Breast epithelium (tissue), 4 donors: Measurements from ENCODE around the gene NAALADL2. TPM values are rescaled to one million over a fixed set of nuclear protein-coding genes. Genes with fewer than 3 reads are reported as not detected.

ENCODE experiments used
- DNase-seq, 2 donors: peaks; one replicate each; pipeline ENCODE4 v3.0.0-alpha.2; 2019; ENCODE audit warnings: low spot score in 2 of 2
- H3K27ac ChIP-seq, 2 donors: fragments of 200-600 bp; sonication (generic) in 1 of 2; one replicate each; pipeline ENCODE4 v1.5.1; 2016 to 2019; ENCODE audit warnings: mild to moderate bottlenecking in 1 of 2
- H3K27me3 ChIP-seq, 2 donors: fragments of 200-600 bp; sonication (generic) in 1 of 2; one replicate each; pipeline versions ENCODE4 v1.5.1 to v1.6.0; 2017 to 2019; ENCODE audit warnings: control low read depth in 1 of 2, mild to moderate bottlenecking in 1 of 2
- H3K36me3 ChIP-seq: fragments of 200-600 bp; one replicate; pipeline ENCODE4 v1.5.1; 2019
- H3K4me1 ChIP-seq, 2 donors: fragments of 200-600 bp; sonication (generic); one replicate each; pipeline ENCODE4 v1.5.1; 2016 to 2019; ENCODE audit warnings: control low read depth in 1 of 2
- H3K4me3 ChIP-seq, 3 donors: fragments of 200-600 bp; sonication (generic); 1 replicate in 2 of 3; 2 replicates in 1 of 3; pipeline ENCODE4 v1.5.1; 2016 to 2019; ENCODE audit warnings: mild to moderate bottlenecking in 3 of 3, moderate library complexity in 2 of 3
- H3K9me3 ChIP-seq, 2 donors: fragments of 200-600 bp; sonication (generic) in 1 of 2; one replicate each; pipeline ENCODE4 v1.5.1; 2016 to 2019; ENCODE audit warnings: control low read depth in 1 of 2
- CTCF ChIP-seq, 3 donors: fragments of 450-650 bp; IDR thresholded peaks; one replicate each; pipeline ENCODE4 v1.5.1; 2016 to 2017; ENCODE audit warnings: antibody characterized with exemption in 3 of 3, mild to moderate bottlenecking in 3 of 3, moderate library complexity in 3 of 3
- POLR2A ChIP-seq: fragments of 450-650 bp; IDR thresholded peaks from one replicate; pipeline ENCODE4 v1.6.1; 2016; ENCODE audit warnings: antibody characterized with exemption, mild to moderate bottlenecking, moderate library complexity
- POLR2AphosphoS5 ChIP-seq, 3 donors: sonication (generic); formaldehyde crosslinking; IDR thresholded peaks; one replicate each; pipeline ENCODE4 v1.6.1; 2017; ENCODE audit warnings: antibody characterized with exemption in 3 of 3
- intact Hi-C: fragments of 100-400 bp; cut with DNase I; formaldehyde crosslinking; loops from one replicate; pipeline ENCODE4 v1.15.1; 2023; ENCODE audit warnings: low total_unique reads
- total RNA-seq, 3 donors: library from RNA; depleted of rRNA; stranded (reverse); fragments of >200 nt; gene quantifications; one replicate each; pipeline ENCODE4 v1.1.0, GENCODE V29; 2016

The NAALADL2 gene
- total RNA-seq, 3 donors from 2014 or later = 12.0 to 69.5 (median 53.9) TPM

GRCh38 chr3:175374705-175375104 lies 515.6 kb downstream of the NAALADL2 start:
- H3K36me3 ChIP-seq = no peaks in the 10 kb centered on the region
- no peaks in the 10 kb centered on the region for H3K4me1 ChIP-seq
- no peaks in the 10 kb centered on the region for H3K9me3 ChIP-seq
- H3K27me3 ChIP-seq = no peaks in the 10 kb centered on the region
- H3K27ac ChIP-seq = no peak overlapping the region
- no peak overlapping the region for H3K4me3 ChIP-seq
- no peak for DNase-seq
- intact Hi-C loops = no loop called here
- no peak for TF ChIP-seq CTCF (IDR thresholded peaks at IDR 0.05)
- TF ChIP-seq POLR2AphosphoS5 (IDR thresholded peaks at IDR 0.05) = no peak
- no peak for TF ChIP-seq POLR2A

- intact Hi-C loops = no loop called here
- Histone ChIP-seq H3K27ac (no peak overlapping the region), H3K27me3 (no peaks in the 10 kb centered on the region), H3K4me3 (no peak overlapping the region), H3K9me3 (no peaks in the 10 kb centered on the region), H3K4me1 (no peaks in the 10 kb centered on the region), H3K36me3 (no peaks in the 10 kb centered on the region)
- TF ChIP-seq CTCF (IDR thresholded peaks at IDR 0.05) = no peak
- TF ChIP-seq POLR2A = no peak
- TF ChIP-seq POLR2AphosphoS5 (IDR thresholded peaks at IDR 0.05) = no peak
- DNase-seq = no peak
These were observed 519.2 kb downstream of the NAALADL2 start for GRCh38 chr3:175378348-175378747.

- H3K27me3 ChIP-seq = no peaks in the 10 kb centered on the region
- no peaks in the 10 kb centered on the region for H3K9me3 ChIP-seq
- no peaks in the 10 kb centered on the region for H3K4me1 ChIP-seq
- H3K36me3 ChIP-seq = no peaks in the 10 kb centered on the region
- no peak overlapping the region for H3K27ac ChIP-seq
- intact Hi-C loops = no loop called here
- DNase-seq = no peak
- H3K4me3 ChIP-seq = no peak overlapping the region
- TF ChIP-seq CTCF (IDR thresholded peaks at IDR 0.05) (no peak), POLR2AphosphoS5 (IDR thresholded peaks at IDR 0.05) (no peak), POLR2A (no peak)
These were observed 522.6 kb downstream of the NAALADL2 start for GRCh38 chr3:175381685-175382084.

- H3K27ac ChIP-seq = no peak overlapping the region
- intact Hi-C loops = no loop called here
- H3K9me3 ChIP-seq = no peaks in the 10 kb centered on the region
- H3K27me3 ChIP-seq = no peaks in the 10 kb centered on the region
- no peaks in the 10 kb centered on the region for H3K36me3 ChIP-seq
- H3K4me1 ChIP-seq = no peaks in the 10 kb centered on the region
- TF ChIP-seq POLR2A = no peak
- TF ChIP-seq POLR2AphosphoS5 (IDR thresholded peaks at IDR 0.05) = no peak
- TF ChIP-seq CTCF (IDR thresholded peaks at IDR 0.05) = no peak
- DNase-seq = no peak
- no peak overlapping the region for H3K4me3 ChIP-seq
These were observed 524.2 kb downstream of the NAALADL2 start for GRCh38 chr3:175383371-175383770.

GRCh38 chr3:175383813-175384212 lies 524.7 kb downstream of the NAALADL2 start:
- intact Hi-C loops = no loop called here
- Histone ChIP-seq H3K27me3 (no peaks in the 10 kb centered on the region), H3K9me3 (no peaks in the 10 kb centered on the region), H3K4me1 (no peaks in the 10 kb centered on the region), H3K36me3 (no peaks in the 10 kb centered on the region), H3K4me3 (no peak overlapping the region), H3K27ac (no peak overlapping the region)
- DNase-seq = no peak
- no peak for TF ChIP-seq POLR2A
- TF ChIP-seq CTCF (IDR thresholded peaks at IDR 0.05) = no peak
- no peak for TF ChIP-seq POLR2AphosphoS5 (IDR thresholded peaks at IDR 0.05)
